GM18861 (cell line): ENCODE results near the gene ECE1.

ENCODE experiments used
- ATAC-seq: cut with Tn5 transposase; IDR thresholded peaks from one replicate; pipeline ENCODE4 v1.9.1; 2021; ENCODE audit not compliant: unreplicated experiment

Gene ECE1

GRCh38 chr1:21269461-21270085, 20.7 kb downstream of the ECE1 start:
- no peak for ATAC-seq

- ATAC-seq: no peak
Observed at GRCh38 chr1:21268281-21269239, 21.7 kb downstream of the ECE1 start.

GRCh38 chr1:21267191-21268077, 22.8 kb downstream of the ECE1 start:
- ATAC-seq: no peak

GRCh38 chr1:21266119-21266774, 24.0 kb downstream of the ECE1 start:
- ATAC-seq: no peak

- no peak for ATAC-seq
Observed at GRCh38 chr1:21265644-21266043, 24.6 kb downstream of the ECE1 start.

GRCh38 chr1:21264898-21265297, 25.4 kb downstream of the ECE1 start:
- no peak for ATAC-seq

- ATAC-seq: no peak
Observed at GRCh38 chr1:21263653-21264225, 26.5 kb downstream of the ECE1 start.

- ATAC-seq: no peak
Observed at GRCh38 chr1:21263052-21263429, 27.2 kb downstream of the ECE1 start.

- ATAC-seq: no peak
Observed at GRCh38 chr1:21262293-21263051, 27.8 kb downstream of the ECE1 start.

- ATAC-seq: no peak
Observed at GRCh38 chr1:21261551-21262292, 28.5 kb downstream of the ECE1 start.

GRCh38 chr1:21260405-21261125, 29.7 kb downstream of the ECE1 start:
- ATAC-seq: no peak

GRCh38 chr1:21259316-21260076, 30.8 kb downstream of the ECE1 start:
- no peak for ATAC-seq

- ATAC-seq: no peak
Observed at GRCh38 chr1:21258331-21259134, 31.7 kb downstream of the ECE1 start.

- ATAC-seq: no peak
Observed at GRCh38 chr1:21257431-21258135, 32.7 kb downstream of the ECE1 start.

- no peak for ATAC-seq
Observed at GRCh38 chr1:21256776-21257175, 33.5 kb downstream of the ECE1 start.

GRCh38 chr1:21255943-21256320, 34.3 kb downstream of the ECE1 start:
- ATAC-seq: no peak
